HG02840 (cell line): Measurements from ENCODE around the gene DNTT.

Experiments
- ATAC-seq: cut with Tn5 transposase; IDR thresholded peaks from one replicate; pipeline ENCODE4 v1.9.1; 2021; ENCODE audit warnings: mild to moderate bottlenecking, moderate library complexity, moderate number of reproducible peaks; ENCODE audit not compliant: unreplicated experiment, low FRiP score

The DNTT gene

DNA sequence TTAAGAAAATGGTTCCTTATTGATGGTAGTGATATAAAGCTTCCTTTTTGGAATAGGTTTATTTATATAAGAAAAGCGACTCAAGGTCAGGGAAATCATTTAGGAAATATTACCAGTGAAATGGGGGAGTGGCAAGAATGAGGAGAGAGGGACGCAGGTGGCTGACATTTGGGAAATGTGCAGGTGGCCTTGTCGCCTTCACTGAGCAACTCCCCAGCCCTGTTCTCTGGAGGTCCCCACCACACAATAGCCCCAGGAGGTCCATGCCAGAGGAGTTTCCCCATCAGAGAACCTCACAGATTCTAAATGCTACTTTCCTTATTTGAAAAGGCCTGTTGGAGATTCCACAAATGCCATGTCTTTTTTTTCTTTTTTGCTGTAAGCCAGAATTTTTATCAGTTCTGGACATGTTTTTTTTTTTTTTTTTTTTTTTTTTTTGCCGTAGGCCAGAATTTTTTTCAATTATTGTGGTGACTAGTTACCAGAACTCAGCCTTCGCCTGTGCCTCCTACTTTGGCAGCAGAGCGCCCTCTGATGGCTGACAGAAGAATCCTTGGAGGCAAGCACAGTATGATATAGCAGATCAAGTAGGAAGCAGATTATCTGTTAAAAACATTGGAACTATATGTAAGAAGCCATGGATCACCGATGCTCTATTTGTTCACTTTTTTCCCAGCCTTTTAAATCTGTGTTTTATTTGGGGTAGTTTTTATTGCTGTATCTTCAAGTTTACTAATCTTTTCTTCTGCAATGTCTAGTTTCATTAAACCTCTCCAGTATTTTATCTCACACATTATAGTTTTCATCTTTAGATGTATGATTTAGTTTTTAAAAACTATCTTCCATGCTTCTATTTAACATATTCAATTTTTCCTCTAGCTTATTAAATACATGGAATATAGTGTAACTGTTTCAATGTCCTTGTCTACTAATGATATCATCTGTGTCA is 36.0 kb downstream of the DNTT start:
- ATAC-seq, result no peak

DNA sequence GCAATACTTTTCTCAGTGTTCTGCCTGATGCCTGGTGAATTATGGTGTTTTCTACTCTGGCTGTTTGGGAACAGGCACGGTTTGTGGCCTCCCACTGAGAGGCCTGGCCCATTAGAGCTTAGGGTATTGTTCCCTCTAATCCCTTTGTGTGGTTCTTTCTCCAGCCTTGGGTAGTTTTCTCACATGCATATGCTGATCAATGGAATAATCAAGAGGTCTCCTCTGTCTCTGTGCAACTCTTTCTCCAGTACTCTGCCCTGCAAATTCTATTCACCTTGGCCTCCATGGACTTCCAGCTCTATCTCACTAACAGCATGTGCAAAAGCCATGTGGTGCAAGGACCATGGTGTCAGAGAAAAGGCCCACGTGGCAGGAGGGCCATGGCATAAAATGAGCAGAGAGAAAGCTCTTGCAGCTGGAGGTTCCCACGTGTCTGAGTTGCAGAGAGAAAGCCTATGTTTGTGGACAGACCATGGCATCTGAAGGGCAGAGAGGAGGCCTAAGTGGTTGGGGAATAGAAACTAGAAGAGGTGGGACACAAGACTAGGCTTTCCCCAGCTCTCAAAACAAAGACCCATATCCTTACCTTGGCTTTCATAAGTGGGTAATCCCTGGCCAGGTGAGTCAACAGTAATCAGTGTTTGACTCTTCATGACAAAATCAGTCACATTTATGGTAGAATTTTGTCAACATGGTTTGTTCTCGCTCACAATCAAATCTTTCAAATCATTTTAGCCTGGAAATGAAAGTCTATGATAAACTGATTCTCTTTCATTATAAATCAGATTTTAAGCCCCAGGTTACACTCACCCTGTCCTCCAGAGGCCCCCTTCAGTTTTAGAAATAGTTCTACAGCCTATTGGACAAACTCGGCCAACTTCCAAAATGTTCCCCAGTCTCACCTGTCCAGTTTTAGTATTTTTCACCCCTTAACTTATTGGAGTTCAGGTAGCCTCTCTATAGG is 37.3 kb downstream of the DNTT start:
- ATAC-seq, result no peak

DNA sequence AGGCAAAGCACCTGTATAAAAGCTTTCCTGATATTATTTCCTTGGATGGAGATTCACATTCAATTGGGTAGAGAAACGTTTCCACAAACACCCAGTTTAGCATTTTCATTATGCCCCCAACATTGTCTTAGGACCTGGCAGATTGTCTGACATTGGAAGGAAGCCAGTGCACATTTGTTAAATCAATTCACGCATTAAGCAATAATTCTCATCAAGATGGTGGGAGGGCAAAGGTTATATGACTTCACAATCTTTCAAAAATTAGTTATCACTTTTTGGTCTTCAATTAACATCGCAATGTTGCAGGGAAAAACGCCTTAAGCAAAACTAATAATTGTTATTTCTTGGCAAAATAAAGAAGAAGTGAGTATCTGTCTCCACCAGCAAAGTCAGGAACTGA is 38.2 kb downstream of the DNTT start:
- ATAC-seq, result no peak

GRCh38 chr10:96344178-96344577 is 39.9 kb downstream of the DNTT start:
- no peak for ATAC-seq

- no peak for ATAC-seq
These were observed 41.0 kb downstream of the DNTT start for GRCh38 chr10:96345222-96345621.

- ATAC-seq, result no peak
These were observed 42.1 kb downstream of the DNTT start for GRCh38 chr10:96346295-96346694.

GRCh38 chr10:96352027-96352426 is 47.8 kb downstream of the DNTT start:
- no peak for ATAC-seq

- no peak for ATAC-seq
These were observed 48.3 kb downstream of the DNTT start for GRCh38 chr10:96352582-96352981.

DNA sequence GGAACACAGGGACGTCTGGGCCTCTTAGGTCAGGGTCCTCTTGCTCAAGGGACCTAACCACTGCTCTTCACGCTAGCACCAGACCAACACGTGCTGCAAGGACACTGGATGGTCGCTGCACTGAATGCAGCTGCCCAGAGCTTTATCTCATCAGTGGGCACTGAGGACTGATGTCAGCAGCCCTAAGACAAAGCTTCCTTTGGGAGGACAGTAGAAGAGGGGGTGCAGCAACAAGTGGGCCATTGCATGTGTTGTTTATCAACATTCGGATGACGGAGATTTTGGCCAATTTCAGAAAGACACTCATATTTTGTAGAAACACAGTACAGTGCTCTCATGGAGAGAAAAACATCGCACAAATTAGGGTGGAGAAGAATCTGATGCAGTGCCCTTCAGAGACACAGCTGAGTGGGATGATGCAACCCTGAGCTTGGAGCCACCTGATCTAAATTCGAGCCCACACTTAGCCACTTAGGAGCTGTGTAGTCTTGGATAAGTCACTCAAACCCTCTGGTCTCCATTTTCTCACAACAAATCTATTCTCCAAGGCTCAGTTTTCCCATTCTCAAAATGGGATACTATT is 52.9 kb downstream of the DNTT start:
- no peak for ATAC-seq

- ATAC-seq, result no peak
These were observed 54.8 kb downstream of the DNTT start, which contains the start of gene OPALIN for GRCh38 chr10:96358851-96359540. Gene OPALIN, minus strand, starts transcription at chr10:96359002. Its CDS starts 106 bp downstream, at chr10:96358896.

DNA sequence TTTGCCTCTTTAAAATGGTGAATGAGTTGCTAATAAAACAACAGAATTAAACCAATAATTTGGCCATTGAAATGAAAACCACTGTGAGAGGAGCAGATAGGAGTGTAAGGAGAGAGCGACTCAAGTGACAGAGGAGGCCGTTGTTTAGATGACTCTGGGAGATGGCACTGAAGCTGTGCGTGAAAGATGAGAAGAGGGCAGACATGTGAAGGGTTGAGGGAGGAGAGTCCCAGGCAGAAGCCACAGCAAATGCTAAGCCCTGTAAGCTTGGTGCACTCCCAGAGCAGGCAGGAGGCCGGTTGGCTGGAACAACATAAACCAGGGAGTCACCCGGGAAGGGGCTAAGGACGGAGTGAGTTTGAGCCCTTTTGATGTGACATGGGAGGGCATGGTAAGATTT is 55.4 kb downstream of the DNTT start:
- no peak for ATAC-seq

GRCh38 chr10:96360331-96360730 is 56.1 kb downstream of the DNTT start:
- no peak for ATAC-seq

DNA sequence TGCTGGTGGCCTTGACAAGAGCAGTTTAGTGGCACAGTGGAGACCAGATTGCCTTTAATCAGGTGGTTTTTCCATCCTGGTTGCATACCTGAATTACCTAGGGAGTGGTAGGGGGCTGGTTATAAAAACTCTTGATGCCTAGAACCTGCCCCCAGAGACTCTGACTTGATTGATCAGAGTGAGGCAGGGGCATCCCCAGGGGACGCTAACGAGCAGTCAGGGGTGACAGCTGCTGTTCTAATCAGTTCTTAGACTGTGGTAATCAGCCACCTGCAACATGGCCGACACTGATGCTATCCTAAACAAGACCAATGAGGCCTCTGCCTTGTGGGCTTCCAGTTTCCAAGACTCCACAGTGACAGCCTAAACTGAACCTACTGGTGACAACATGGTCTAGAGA is 56.5 kb downstream of the DNTT start:
- ATAC-seq, result no peak

GRCh38 chr10:96365571-96365970 is 61.3 kb downstream of the DNTT start:
- no peak for ATAC-seq

- no peak for ATAC-seq
These were observed 62.3 kb downstream of the DNTT start for GRCh38 chr10:96366508-96366907.

DNA sequence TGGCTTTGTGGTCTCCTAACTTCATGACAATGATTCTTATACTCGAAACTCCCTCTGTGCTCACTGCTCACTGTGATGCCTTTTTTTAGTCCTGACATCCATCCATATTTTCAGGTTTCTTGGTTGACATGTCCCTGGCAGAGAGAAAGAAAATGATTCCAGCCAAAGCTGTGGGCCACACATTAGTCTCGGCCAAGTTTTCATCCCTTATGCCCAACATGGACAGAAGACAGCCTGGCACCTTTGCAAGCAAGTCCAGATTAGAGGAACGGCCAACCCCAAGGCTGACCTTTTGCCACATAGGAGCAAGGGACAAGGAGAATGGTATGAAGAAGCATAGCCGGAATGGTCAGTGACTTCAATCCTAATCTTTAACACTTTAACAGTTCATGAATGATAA is 63.2 kb downstream of the DNTT start:
- ATAC-seq, result no peak

DNA sequence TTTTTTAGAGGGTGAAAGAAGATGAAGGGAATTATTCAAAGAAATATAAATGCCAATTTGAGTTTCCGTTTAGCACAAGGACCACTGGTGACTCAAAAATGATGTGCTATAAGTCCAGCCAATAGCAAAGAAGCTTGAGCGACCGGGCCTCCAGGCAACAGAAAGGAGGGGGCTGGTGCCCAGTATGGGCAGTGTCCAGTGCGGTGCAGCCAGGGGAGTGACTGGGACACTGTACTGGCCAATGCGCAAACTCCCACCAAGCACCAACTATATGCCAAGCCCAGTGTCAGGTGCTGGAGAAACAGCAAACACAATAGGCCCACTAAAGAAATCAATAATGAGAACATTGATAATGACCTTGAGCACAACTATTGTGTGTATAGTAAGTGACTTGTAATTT is 64.7 kb downstream of the DNTT start:
- no peak for ATAC-seq

DNA sequence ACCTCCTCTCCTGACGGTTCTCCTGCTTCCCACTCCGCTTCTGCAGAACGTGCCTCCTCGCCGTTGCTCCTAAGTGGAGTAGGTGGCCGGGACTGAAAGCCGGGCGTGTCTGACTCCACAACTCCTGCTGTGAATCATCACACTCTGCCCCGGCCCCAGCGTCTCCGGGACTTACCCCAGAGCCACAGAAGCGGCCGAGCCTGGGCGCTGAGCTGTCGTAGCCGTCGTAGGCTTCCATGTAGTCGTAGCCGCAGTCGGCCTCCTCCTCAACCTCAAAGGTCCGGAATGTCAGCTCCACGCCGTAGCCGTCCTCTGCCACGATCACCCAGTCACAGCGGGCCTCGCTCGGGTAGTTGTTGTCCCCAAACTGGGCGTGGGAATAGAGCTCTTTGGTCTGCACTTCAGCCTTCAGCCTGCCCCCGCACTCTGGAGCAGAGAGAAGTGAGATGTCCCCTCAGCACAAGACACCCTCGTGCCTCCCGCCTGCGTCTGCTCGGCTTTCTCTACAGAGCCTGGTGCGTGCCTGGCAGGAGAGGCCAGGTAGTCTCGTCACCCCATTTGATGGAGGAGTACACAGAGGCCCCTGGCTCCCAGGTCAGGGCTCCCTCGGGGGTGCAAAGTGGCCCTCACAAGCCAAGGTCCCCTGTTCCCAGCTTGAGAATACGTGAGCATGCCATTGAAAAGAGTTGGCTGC is 65.8 kb downstream of the DNTT start:
- ATAC-seq, result no peak

DNA sequence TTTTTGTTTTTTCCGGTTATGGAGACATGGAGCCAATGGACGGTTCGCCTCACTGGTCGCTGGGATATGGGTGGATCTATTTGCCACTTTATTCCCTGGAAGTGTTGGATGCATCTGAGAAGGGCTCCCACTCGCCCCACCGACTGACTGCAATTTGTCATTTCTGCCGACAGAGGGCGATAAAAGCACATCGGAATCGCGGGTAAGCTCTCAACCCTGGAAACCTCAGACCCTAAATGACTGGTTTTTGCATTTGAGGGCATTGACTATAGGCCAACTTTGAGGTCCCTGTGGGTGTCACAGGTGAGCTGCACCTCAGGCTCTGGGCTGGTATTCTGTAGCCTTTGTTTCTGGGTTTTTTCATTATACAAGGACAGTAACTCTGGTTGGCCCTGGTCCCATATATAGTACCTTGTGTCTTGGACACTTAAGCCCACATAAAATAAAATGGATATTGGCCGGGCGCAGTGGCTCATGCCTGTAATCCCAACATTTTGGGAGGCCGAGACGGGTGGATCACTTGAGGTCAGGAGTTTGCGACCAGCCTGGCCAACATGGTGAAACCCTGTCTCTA is 66.4 kb downstream of the DNTT start:
- ATAC-seq, result no peak
